ENCODE results near the gene FBLIM1.
A peak's percentile ranks its signal among the peaks of the same experiment; 100 is the strongest.
"Not testable (repeated sequence)": the region's sequence is repeated elsewhere in the genome, so short reads cannot be mapped to it uniquely, and the experiment has no call there.

The FBLIM1 gene

GRCh38 chr1:15799928-15800835 lies 41.6 kb downstream of the FBLIM1 start:
- TF ChIP-seq CTCF (IDR thresholded peaks at IDR 0.05; ENCODE audit: low read depth, low read length, missing control alignments), result no peak
- peak; percentile 37 for DNase-seq
- Histone ChIP-seq H3K4me3 (ENCODE audit: low read depth, low read length) (no peak overlapping the region), H3K27ac (peak overlapping the region; percentile 86), H3K36me3 (replicated peaks) (no peaks in the 10 kb centered on the region), H3K27me3 (replicated peaks) (no peaks in the 10 kb centered on the region)
- in situ Hi-C loops (cut with HindIII; ENCODE audit: low pct_ligation_motif_present, low sequenced_read_pairs), result no loop called here

- H3K4me3 ChIP-seq (ENCODE audit: low read depth, low read length), result no peak overlapping the region
- no peak for DNase-seq
- TF ChIP-seq CTCF (IDR thresholded peaks at IDR 0.05; ENCODE audit: low read depth, low read length, missing control alignments), result no peak
- H3K36me3 ChIP-seq (replicated peaks), result no peaks in the 10 kb centered on the region
- in situ Hi-C loops (cut with HindIII; ENCODE audit: low pct_ligation_motif_present, low sequenced_read_pairs), result no loop called here
- H3K27ac ChIP-seq, result no peak overlapping the region
- H3K27me3 ChIP-seq (replicated peaks), result no peaks in the 10 kb centered on the region
Measured at GRCh38 chr1:15802234-15802965, 43.8 kb downstream of the FBLIM1 start.

GRCh38 chr1:15803380-15803779 lies 44.8 kb downstream of the FBLIM1 start:
- in situ Hi-C loops (cut with HindIII; ENCODE audit: low pct_ligation_motif_present, low sequenced_read_pairs), result no loop called here
- DNase-seq, result no peak
- no peak overlapping the region for H3K4me3 ChIP-seq (ENCODE audit: low read depth, low read length)

GRCh38 chr1:15804060-15804459 lies 45.5 kb downstream of the FBLIM1 start:
- no peak for DNase-seq
- H3K4me3 ChIP-seq (ENCODE audit: low read depth, low read length), result no peak overlapping the region
- no peaks in the 10 kb centered on the region for H3K36me3 ChIP-seq (replicated peaks)
- no peaks in the 10 kb centered on the region for H3K27me3 ChIP-seq (replicated peaks)
- no peak overlapping the region for H3K27ac ChIP-seq
- in situ Hi-C loops (cut with HindIII; ENCODE audit: low pct_ligation_motif_present, low sequenced_read_pairs), result no loop called here
- no peak for TF ChIP-seq CTCF (IDR thresholded peaks at IDR 0.05; ENCODE audit: low read depth, low read length, missing control alignments)

More at GRCh38 chr1:15803380-15803779, 44.8 kb downstream of the FBLIM1 start:
- H3K36me3 ChIP-seq (replicated peaks), result no peaks in the 10 kb centered on the region
- H3K27me3 ChIP-seq (replicated peaks), result no peaks in the 10 kb centered on the region
- peak; percentile 59 for TF ChIP-seq CTCF (IDR thresholded peaks at IDR 0.05; ENCODE audit: low read depth, low read length, missing control alignments)
- H3K27ac ChIP-seq, result no peak overlapping the region

- Histone ChIP-seq H3K36me3 (replicated peaks) (no peaks in the 10 kb centered on the region), H3K4me3 (ENCODE audit: low read depth, low read length) (no peak overlapping the region), H3K27me3 (replicated peaks) (no peaks in the 10 kb centered on the region), H3K27ac (no peak overlapping the region)
- in situ Hi-C loops (cut with HindIII; ENCODE audit: low pct_ligation_motif_present, low sequenced_read_pairs), result no loop called here
- no peak for DNase-seq
- TF ChIP-seq CTCF (IDR thresholded peaks at IDR 0.05; ENCODE audit: low read depth, low read length, missing control alignments), result no peak
Measured at GRCh38 chr1:15807121-15807520, 48.5 kb downstream of the FBLIM1 start.

- H3K36me3 ChIP-seq (replicated peaks); H3K27me3 ChIP-seq (replicated peaks); H3K4me3 ChIP-seq (ENCODE audit: low read depth, low read length); DNase-seq; H3K27ac ChIP-seq; in situ Hi-C loops (cut with HindIII; ENCODE audit: low pct_ligation_motif_present, low sequenced_read_pairs): not testable (repeated sequence)
Measured at GRCh38 chr1:15807549-15807948, 49.0 kb downstream of the FBLIM1 start, which contains the start of gene UQCRHL. Gene UQCRHL, minus strand, starts transcription at chr1:15807649. Its CDS starts 0 bp downstream, at chr1:15807649.
